ENCODE results near the gene CBX1. TPM values are rescaled to one million over a fixed set of nuclear protein-coding genes. Genes with fewer than 3 reads are reported as not detected.

The CBX1 gene
- polyA plus RNA-seq, 1 donor from 2014 or later: 363 TPM

DNA sequence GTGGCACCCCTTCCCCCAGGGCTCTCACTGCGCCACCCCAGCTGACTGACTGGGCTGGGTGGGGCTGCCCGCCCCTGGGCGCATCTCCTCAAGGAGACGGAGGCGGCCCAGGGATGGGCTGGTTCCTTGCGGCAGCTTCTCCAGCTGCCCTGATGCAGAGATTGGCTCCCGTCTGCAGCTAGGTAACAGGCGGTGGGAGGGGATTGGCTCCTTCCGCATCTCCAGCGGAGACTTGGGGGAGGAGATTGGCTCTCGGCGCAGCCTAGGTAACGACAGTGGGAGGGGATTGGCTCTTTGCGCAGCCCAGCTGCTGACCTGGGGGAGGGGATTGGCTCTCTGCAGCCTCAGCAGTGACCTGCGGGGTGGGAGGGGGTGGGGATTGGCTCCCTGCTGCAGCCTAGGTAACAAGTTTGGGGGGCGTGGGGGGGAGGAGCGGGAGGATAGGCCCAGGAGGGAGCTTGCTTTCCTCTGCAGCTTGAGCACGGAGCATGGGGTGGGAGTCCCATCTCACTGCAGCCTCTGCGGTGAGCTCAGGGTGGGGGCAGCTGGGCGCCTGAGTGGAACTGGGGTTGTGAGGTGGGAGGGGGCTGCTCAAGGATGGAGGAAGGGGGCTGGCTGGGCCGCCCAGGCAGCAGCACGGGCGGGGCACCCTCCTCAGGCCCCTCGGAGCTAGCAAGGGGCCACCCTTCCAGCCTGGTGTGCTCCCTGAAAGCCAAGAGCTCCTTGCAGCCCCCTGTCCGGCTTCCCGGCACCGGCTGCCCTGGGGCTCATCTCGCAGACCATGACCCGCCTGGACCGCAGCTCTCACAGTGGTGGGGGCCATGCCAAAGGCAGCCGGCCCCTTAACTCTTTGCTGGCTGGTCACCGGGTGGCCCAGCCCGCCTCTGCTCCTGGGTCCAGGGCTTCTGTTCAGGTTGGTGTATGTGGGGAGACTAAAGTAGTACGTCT lies 46.8 kb downstream of the CBX1 start:
- peak overlapping the region; percentile 85 for H3K4me3 ChIP-seq (ENCODE audit: low read length)
- peak overlapping the region; percentile 94 for H3K4me2 ChIP-seq (ENCODE audit: low read length)
- peaks cover 53% of the 10 kb centered on the region for H3K79me2 ChIP-seq (replicated peaks; ENCODE audit: insufficient read depth, low read length)
- no peaks in the 10 kb centered on the region for H3K9me2 ChIP-seq (ENCODE audit: insufficient read depth, low read length)
- peak overlapping the region; percentile 73 for H3K9ac ChIP-seq (ENCODE audit: low read length)
- H3K27ac ChIP-seq (ENCODE audit: low read length): peak overlapping the region; percentile 89
- H3K36me3 ChIP-seq (ENCODE audit: insufficient read depth, low read length): no peaks in the 10 kb centered on the region
- H3F3A ChIP-seq (ENCODE audit: insufficient read depth, low read length, poor library complexity, severe bottlenecking): no peaks in the 10 kb centered on the region
- H4K20me1 ChIP-seq (ENCODE audit: insufficient read depth): peaks cover 9% of the 10 kb centered on the region
- peak overlapping the region; percentile 14 for H2AFZ ChIP-seq (ENCODE audit: low read depth, low read length)
- no peaks in the 10 kb centered on the region for H3K27me3 ChIP-seq (ENCODE audit: insufficient read depth, low read depth, low read length)
- no peaks in the 10 kb centered on the region for H3K9me3 ChIP-seq (ENCODE audit: low read length)
- no peak for TF ChIP-seq EZH2 (IDR thresholded peaks at IDR 0.05; ENCODE audit: borderline replicate concordance, insufficient read depth, low read length, poor library complexity, severe bottlenecking)
- peak; percentile 8 for TF ChIP-seq EP300 (conservative IDR thresholded peaks at IDR 0.05; ENCODE audit: poor library complexity, severe bottlenecking)
- TF ChIP-seq TAF1 (IDR thresholded peaks at IDR 0.05; ENCODE audit: low read depth): no peak
- no peak for TF ChIP-seq SMC3 (conservative IDR thresholded peaks at IDR 0.05; ENCODE audit: poor library complexity)
- TF ChIP-seq MXI1 (conservative IDR thresholded peaks at IDR 0.05; ENCODE audit: poor library complexity, severe bottlenecking): peak; percentile 62
- TF ChIP-seq, protein P1, sequence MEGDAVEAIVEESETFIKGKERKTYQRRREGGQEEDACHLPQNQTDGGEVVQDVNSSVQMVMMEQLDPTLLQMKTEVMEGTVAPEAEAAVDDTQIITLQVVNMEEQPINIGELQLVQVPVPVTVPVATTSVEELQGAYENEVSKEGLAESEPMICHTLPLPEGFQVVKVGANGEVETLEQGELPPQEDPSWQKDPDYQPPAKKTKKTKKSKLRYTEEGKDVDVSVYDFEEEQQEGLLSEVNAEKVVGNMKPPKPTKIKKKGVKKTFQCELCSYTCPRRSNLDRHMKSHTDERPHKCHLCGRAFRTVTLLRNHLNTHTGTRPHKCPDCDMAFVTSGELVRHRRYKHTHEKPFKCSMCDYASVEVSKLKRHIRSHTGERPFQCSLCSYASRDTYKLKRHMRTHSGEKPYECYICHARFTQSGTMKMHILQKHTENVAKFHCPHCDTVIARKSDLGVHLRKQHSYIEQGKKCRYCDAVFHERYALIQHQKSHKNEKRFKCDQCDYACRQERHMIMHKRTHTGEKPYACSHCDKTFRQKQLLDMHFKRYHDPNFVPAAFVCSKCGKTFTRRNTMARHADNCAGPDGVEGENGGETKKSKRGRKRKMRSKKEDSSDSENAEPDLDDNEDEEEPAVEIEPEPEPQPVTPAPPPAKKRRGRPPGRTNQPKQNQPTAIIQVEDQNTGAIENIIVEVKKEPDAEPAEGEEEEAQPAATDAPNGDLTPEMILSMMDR (IDR thresholded peaks at IDR 0.05; ENCODE audit: poor library complexity, severe bottlenecking): no peak
- TF ChIP-seq, protein P2, sequence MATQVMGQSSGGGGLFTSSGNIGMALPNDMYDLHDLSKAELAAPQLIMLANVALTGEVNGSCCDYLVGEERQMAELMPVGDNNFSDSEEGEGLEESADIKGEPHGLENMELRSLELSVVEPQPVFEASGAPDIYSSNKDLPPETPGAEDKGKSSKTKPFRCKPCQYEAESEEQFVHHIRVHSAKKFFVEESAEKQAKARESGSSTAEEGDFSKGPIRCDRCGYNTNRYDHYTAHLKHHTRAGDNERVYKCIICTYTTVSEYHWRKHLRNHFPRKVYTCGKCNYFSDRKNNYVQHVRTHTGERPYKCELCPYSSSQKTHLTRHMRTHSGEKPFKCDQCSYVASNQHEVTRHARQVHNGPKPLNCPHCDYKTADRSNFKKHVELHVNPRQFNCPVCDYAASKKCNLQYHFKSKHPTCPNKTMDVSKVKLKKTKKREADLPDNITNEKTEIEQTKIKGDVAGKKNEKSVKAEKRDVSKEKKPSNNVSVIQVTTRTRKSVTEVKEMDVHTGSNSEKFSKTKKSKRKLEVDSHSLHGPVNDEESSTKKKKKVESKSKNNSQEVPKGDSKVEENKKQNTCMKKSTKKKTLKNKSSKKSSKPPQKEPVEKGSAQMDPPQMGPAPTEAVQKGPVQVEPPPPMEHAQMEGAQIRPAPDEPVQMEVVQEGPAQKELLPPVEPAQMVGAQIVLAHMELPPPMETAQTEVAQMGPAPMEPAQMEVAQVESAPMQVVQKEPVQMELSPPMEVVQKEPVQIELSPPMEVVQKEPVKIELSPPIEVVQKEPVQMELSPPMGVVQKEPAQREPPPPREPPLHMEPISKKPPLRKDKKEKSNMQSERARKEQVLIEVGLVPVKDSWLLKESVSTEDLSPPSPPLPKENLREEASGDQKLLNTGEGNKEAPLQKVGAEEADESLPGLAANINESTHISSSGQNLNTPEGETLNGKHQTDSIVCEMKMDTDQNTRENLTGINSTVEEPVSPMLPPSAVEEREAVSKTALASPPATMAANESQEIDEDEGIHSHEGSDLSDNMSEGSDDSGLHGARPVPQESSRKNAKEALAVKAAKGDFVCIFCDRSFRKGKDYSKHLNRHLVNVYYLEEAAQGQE (IDR thresholded peaks at IDR 0.05; ENCODE audit: borderline replicate concordance): no peak
- TF ChIP-seq POLR2AphosphoS5 (IDR thresholded peaks at IDR 0.05): peak; percentile 26
- no peak for TF ChIP-seq RAD21 (conservative IDR thresholded peaks at IDR 0.05)

DNA sequence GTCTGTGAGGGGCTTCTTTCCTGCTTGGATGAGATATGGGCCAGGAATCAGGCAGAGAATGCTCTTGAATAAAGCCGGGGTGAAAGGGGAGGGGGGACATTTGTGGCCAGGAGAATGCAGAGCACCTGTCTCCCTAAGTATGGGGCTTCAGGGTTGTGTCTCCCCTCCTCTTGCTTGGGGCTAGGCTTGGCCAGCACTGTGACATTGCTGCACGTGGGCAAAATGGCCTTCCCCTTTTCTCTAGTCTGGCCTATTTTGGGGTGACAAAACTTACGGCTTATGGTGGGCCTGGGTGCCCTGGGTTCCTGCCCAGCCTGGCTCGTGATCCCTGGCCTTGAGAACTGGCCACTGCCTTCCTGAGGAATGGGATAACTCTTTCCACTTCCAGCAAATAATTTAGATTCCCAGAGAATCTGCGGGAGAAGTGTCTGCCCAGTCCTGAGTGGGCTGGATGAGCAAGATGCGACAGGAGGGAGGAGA lies 47.5 kb downstream of the CBX1 start:
- Histone ChIP-seq H3K27me3 (ENCODE audit: insufficient read depth, low read depth, low read length) (no peaks in the 10 kb centered on the region), H3F3A (ENCODE audit: insufficient read depth, low read length, poor library complexity, severe bottlenecking) (no peaks in the 10 kb centered on the region), H4K20me1 (ENCODE audit: insufficient read depth) (peaks cover 9% of the 10 kb centered on the region), H3K4me3 (ENCODE audit: low read length) (peak overlapping the region; percentile 85), H3K36me3 (ENCODE audit: insufficient read depth, low read length) (no peaks in the 10 kb centered on the region), H3K9ac (ENCODE audit: low read length) (peak overlapping the region; percentile 73), H3K9me3 (ENCODE audit: low read length) (no peaks in the 10 kb centered on the region), H3K9me2 (ENCODE audit: insufficient read depth, low read length) (no peaks in the 10 kb centered on the region), H3K79me2 (replicated peaks; ENCODE audit: insufficient read depth, low read length) (peaks cover 60% of the 10 kb centered on the region), H3K4me2 (ENCODE audit: low read length) (peak overlapping the region; percentile 88), H3K27ac (ENCODE audit: low read length) (peak overlapping the region; percentile 89), H2AFZ (ENCODE audit: low read depth, low read length) (peak overlapping the region; percentile 14)
- TF ChIP-seq SMC3 (conservative IDR thresholded peaks at IDR 0.05; ENCODE audit: poor library complexity): no peak
- TF ChIP-seq, protein P2 (IDR thresholded peaks at IDR 0.05; ENCODE audit: borderline replicate concordance): no peak
- TF ChIP-seq TAF1 (IDR thresholded peaks at IDR 0.05; ENCODE audit: low read depth): no peak
- no peak for TF ChIP-seq EZH2 (IDR thresholded peaks at IDR 0.05; ENCODE audit: borderline replicate concordance, insufficient read depth, low read length, poor library complexity, severe bottlenecking)
- TF ChIP-seq, protein P1 (IDR thresholded peaks at IDR 0.05; ENCODE audit: poor library complexity, severe bottlenecking): no peak
- no peak for TF ChIP-seq RAD21 (conservative IDR thresholded peaks at IDR 0.05)
- no peak for TF ChIP-seq MXI1 (conservative IDR thresholded peaks at IDR 0.05; ENCODE audit: poor library complexity, severe bottlenecking)
- TF ChIP-seq EP300 (conservative IDR thresholded peaks at IDR 0.05; ENCODE audit: poor library complexity, severe bottlenecking): no peak
- no peak for TF ChIP-seq POLR2AphosphoS5 (IDR thresholded peaks at IDR 0.05)

Measured in neural cell (in vitro differentiated cells).